Mesodermal cell (in vitro differentiated cells): ENCODE measurements around the gene GSG1L.

Experiments
- H3K27ac ChIP-seq: 2 replicates; pipeline ENCODE4 v1.7.0; 2013; ENCODE audit warnings: mild to moderate bottlenecking, low read depth, low read length, moderate library complexity; ENCODE audit not compliant: severe bottlenecking
- H3K36me3 ChIP-seq: 2 replicates; pipeline ENCODE4 v1.7.1; 2013; ENCODE audit warnings: mild to moderate bottlenecking, low read length, moderate library complexity; ENCODE audit not compliant: control insufficient read depth, insufficient read depth
- H3K4me1 ChIP-seq: one replicate; pipeline ENCODE4 v1.7.1; 2013; ENCODE audit warnings: mild to moderate bottlenecking, low read length; ENCODE audit not compliant: insufficient read depth, control insufficient read depth, poor library complexity, severe bottlenecking
- H3K4me3 ChIP-seq: 2 replicates; pipeline ENCODE4 v1.7.0; 2013; ENCODE audit warnings: low read length, control low read depth, mild to moderate bottlenecking; ENCODE audit not compliant: insufficient read depth, poor library complexity, severe bottlenecking; ENCODE audit errors: extremely low read depth
- H3K9me3 ChIP-seq: 2 replicates; pipeline ENCODE4 v1.7.1; 2013; ENCODE audit warnings: mild to moderate bottlenecking, low read length, moderate library complexity; ENCODE audit not compliant: control insufficient read depth
- WGBS, 2 experiments: methylation state at CpG; one replicate each; pipeline ENCODE4 v1.1.5; 2013; ENCODE audit warnings: missing lambda C conversion rate in 2 of 2; ENCODE audit not compliant: insufficient coverage in 2 of 2; 5-methylcytosine and 5-hydroxymethylcytosine counted together

The GSG1L gene

GRCh38 chr16:27780468-27781194 is 282.9 kb downstream of the GSG1L start:
- 82 to 90% methylated on average over 6 to 8 of the region's 8 CpGs for WGBS, 2 experiments

GRCh38 chr16:27779641-27780164 is 283.8 kb downstream of the GSG1L start:
- Histone ChIP-seq H3K4me3 (no peak overlapping the region), H3K27ac (no peak overlapping the region), H3K36me3 (no peaks in the 10 kb centered on the region), H3K9me3 (no peaks in the 10 kb centered on the region), H3K4me1 (peaks cover 4% of the 10 kb centered on the region)
- WGBS, 2 experiments, result 76 to 84% methylated on average over 20 to 23 of the region's 23 CpGs

More at GRCh38 chr16:27780468-27781194, 282.9 kb downstream of the GSG1L start:
- Histone ChIP-seq H3K4me3 (no peak overlapping the region), H3K4me1 (peaks cover 4% of the 10 kb centered on the region), H3K36me3 (no peaks in the 10 kb centered on the region), H3K27ac (no peak overlapping the region), H3K9me3 (no peaks in the 10 kb centered on the region)

- H3K36me3 ChIP-seq, result no peaks in the 10 kb centered on the region
- H3K4me3 ChIP-seq, result no peak overlapping the region
- H3K27ac ChIP-seq, result no peak overlapping the region
- peaks cover 4% of the 10 kb centered on the region for H3K4me1 ChIP-seq
- WGBS, 2 experiments, result 87 to 98% methylated on average over 5 of the region's 10 CpGs
- no peaks in the 10 kb centered on the region for H3K9me3 ChIP-seq
Measured at GRCh38 chr16:27778926-27779570, 284.5 kb downstream of the GSG1L start.

DNA sequence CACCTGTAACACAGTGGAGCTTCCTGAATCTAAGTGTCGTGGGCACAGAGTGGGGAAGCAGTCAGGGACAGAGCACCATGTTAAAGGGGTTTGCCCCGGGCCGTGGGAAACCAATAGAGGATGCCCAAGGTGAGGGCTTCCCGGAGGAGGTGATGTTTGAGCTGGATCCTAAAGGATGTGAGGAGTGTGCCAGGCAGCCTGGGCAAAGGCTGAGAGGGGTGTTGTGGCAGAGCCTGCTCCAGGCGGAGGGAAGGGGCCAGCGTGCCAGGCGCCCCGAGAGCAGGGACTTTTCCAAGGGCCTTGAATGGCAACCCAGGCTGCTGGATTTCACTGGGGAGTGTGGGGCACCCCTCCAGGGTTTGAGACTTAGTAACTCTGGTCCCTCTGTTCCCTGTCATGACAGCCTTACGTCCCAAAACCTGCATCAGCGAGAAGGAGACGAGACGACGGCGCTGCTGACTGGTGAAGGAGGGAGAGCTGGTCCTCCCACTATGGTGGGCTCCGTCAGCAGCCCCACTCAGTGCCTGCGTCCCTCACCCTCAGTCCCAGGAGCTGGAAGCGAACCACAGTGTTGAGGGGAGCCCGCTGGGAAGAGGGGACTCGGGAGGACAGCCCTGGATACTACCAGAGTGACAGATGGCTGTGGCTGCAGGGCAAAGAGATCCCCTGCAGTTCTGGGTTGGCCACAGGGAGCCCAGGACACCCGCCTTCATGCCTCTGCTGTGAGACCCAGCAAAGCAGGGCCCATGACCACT is 285.2 kb downstream of the GSG1L start:
- peaks cover 4% of the 10 kb centered on the region for H3K4me1 ChIP-seq
- no peak overlapping the region for H3K27ac ChIP-seq
- no peaks in the 10 kb centered on the region for H3K36me3 ChIP-seq
- H3K4me3 ChIP-seq, result no peak overlapping the region
- 92 to 94% methylated on average over 15 to 20 of the region's 20 CpGs for WGBS, 2 experiments
- no peaks in the 10 kb centered on the region for H3K9me3 ChIP-seq

DNA sequence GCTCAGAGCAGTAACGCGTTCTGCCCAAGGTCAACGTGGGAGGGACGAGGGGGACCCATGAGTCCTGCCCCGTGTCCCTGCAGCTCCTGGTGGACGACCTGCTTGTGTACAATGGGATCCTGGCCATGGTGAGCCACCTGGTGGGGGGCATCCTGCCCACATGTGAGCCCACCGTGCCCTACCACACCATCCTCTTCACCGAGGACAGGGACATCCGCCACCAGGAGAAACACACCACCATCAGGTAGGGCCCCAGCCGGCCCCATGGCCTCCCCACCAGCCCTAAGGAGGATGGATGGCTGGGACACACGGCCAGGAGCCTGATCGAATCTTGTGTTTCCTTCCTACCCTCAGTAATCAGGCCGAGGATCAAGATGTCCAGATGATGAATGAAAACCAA is 286.0 kb downstream of the GSG1L start:
- H3K4me1 ChIP-seq, result peaks cover 4% of the 10 kb centered on the region
- WGBS, 2 experiments, result 87 to 93% methylated on average over 12 to 13 of the region's 13 CpGs

GRCh38 chr16:27776556-27777225 is 286.8 kb downstream of the GSG1L start:
- Histone ChIP-seq H3K4me3 (no peak overlapping the region), H3K9me3 (no peaks in the 10 kb centered on the region), H3K4me1 (peaks cover 4% of the 10 kb centered on the region), H3K36me3 (peaks cover 5% of the 10 kb centered on the region), H3K27ac (no peak overlapping the region)
- WGBS, 2 experiments, result 88 to 89% methylated on average over 20 to 26 of the region's 26 CpGs

More for the DNA sequence above, 286.0 kb downstream of the GSG1L start:
- no peak overlapping the region for H3K27ac ChIP-seq
- no peaks in the 10 kb centered on the region for H3K9me3 ChIP-seq
- H3K4me3 ChIP-seq, result no peak overlapping the region
- H3K36me3 ChIP-seq, result no peaks in the 10 kb centered on the region

DNA sequence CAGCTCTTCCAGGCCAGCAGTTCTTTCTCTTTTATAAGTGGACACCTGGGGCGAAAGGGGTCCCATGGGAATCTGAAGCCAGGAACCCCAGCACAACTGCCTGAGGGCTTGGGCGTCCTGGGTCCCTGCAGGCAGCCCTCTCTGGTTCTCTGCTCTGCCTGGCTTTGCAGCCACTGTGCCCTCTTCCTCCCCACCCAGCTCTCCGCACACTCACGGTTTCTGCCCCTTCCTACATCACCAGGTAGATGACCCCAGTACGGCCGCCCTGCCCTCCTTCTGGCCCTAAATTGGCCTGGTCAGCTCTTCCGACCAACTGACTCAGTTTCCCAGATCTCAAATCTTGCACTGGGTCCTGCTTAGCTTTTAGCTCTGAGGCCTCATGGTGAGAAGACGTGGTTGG is 288.3 kb downstream of the GSG1L start:
- Histone ChIP-seq H3K36me3 (peaks cover 11% of the 10 kb centered on the region), H3K4me3 (no peak overlapping the region), H3K27ac (no peak overlapping the region), H3K9me3 (no peaks in the 10 kb centered on the region), H3K4me1 (peaks cover 6% of the 10 kb centered on the region)
- 85 to 100% methylated on average over 6 of the region's 8 CpGs for WGBS, 2 experiments

DNA sequence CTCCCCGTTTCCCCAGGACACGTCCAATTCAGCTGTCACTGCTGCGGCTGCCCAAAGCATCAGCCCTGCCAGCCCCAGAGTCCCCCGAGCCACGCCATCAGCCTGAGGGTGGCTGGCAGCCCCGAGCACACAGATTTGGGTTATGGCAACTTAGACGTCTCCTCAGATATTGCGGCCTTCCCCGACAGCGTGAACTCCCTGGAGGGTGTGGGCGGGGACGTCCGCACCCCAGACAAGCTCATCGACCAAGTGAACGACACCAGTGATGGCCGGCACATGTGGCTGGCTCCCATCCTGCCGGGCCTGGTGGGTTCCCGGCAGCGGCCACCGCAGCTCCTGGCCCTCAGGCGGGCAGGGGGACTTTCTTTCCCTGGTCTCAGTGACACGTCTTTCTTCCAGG is 288.7 kb downstream of the GSG1L start:
- H3K27ac ChIP-seq, result no peak overlapping the region
- WGBS, 2 experiments, result 92 to 95% methylated on average over 21 to 22 of the region's 22 CpGs

GRCh38 chr16:27773344-27773743 is 290.2 kb downstream of the GSG1L start:
- Histone ChIP-seq H3K4me3 (no peak overlapping the region), H3K36me3 (peaks cover 11% of the 10 kb centered on the region), H3K27ac (no peak overlapping the region), H3K4me1 (peaks cover 15% of the 10 kb centered on the region), H3K9me3 (no peaks in the 10 kb centered on the region)
- 92 to 95% methylated on average over 4 of the region's 4 CpGs for WGBS, 2 experiments

More for the DNA sequence above, 288.7 kb downstream of the GSG1L start:
- Histone ChIP-seq H3K4me1 (peaks cover 10% of the 10 kb centered on the region), H3K4me3 (no peak overlapping the region), H3K36me3 (peaks cover 11% of the 10 kb centered on the region), H3K9me3 (no peaks in the 10 kb centered on the region)

DNA sequence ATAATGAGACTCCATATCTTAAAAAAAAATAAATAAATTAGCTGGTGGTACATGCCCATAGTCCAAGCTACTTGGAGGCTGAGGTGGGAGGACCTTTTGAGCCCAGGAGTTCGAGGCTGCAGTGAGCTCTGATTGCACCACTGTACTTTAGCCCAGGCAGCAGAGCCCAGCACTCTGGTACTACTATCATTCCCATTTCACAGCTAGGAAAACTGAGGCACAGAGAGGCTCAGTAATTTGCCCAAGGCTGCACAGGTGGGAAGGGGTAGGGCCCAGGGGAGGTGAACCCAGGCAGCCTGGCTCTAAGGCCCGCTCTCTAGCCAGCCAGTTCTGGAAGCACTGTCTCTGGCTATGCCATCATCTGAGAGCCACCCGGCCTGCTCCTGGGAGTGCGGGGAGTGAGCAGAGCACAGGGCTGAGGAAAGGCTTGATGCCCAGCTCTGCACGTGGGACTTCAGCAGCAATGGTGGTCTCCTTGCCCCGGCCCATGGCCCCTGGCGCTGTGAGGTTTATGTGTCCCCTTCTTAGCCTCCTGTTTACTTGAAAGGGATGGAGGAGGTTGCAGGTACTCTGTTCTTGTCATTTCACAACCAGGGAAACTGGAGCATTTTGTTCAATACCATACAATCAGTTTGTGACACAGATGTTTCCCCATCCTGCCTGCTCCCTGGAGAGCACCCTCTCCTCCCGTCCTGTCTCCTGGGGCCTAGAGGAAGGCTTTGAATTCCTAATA is 291.3 kb downstream of the GSG1L start:
- no peak overlapping the region for H3K27ac ChIP-seq
- H3K4me3 ChIP-seq, result no peak overlapping the region
- WGBS, 2 experiments, result 89 to 96% methylated on average over 7 to 8 of the region's 8 CpGs
- peaks cover 13% of the 10 kb centered on the region for H3K36me3 ChIP-seq
- no peaks in the 10 kb centered on the region for H3K9me3 ChIP-seq
- H3K4me1 ChIP-seq, result peaks cover 15% of the 10 kb centered on the region
